CD4-positive, alpha-beta T cell treated with Interleukin-17A for 4 hours (primary cell): Measurements from ENCODE around the gene ARHGAP24.
"Not testable (repeated sequence)": the region's sequence is repeated elsewhere in the genome, so short reads cannot be mapped to it uniquely, and the experiment has no call there.

ENCODE experiments used
- DNase-seq: peaks from one replicate; pipeline ENCODE4 v3.0.0-alpha.2; 2020; ENCODE audit warnings: mixed read lengths

The ARHGAP24 gene

GRCh38 chr4:85824166-85824945 is 349.4 kb downstream of the ARHGAP24 start:
- DNase-seq = no peak

- no peak for DNase-seq
These were observed 351.2 kb downstream of the ARHGAP24 start for GRCh38 chr4:85826060-85826678.

GRCh38 chr4:85828027-85828890 is 353.3 kb downstream of the ARHGAP24 start:
- DNase-seq = no peak

GRCh38 chr4:85829276-85830051 is 354.5 kb downstream of the ARHGAP24 start:
- DNase-seq = no peak

- no peak for DNase-seq
These were observed 356.7 kb downstream of the ARHGAP24 start for GRCh38 chr4:85831647-85832046.

- no peak for DNase-seq
These were observed 358.4 kb downstream of the ARHGAP24 start for GRCh38 chr4:85833302-85833701.

GRCh38 chr4:85834934-85835333 is 360.0 kb downstream of the ARHGAP24 start:
- DNase-seq = no peak

- no peak for DNase-seq
These were observed 361.9 kb downstream of the ARHGAP24 start for GRCh38 chr4:85836588-85837438.

GRCh38 chr4:85837439-85837733 is 362.4 kb downstream of the ARHGAP24 start:
- no peak for DNase-seq

GRCh38 chr4:85839981-85840451 is 365.1 kb downstream of the ARHGAP24 start:
- not testable (repeated sequence) for DNase-seq

- DNase-seq = no peak
These were observed 367.6 kb downstream of the ARHGAP24 start for GRCh38 chr4:85842540-85842939.

GRCh38 chr4:85853740-85854139 is 378.8 kb downstream of the ARHGAP24 start:
- not testable (repeated sequence) for DNase-seq

- DNase-seq = no peak
These were observed 379.6 kb downstream of the ARHGAP24 start for GRCh38 chr4:85854546-85854945.

- DNase-seq = no peak
These were observed 385.3 kb downstream of the ARHGAP24 start for GRCh38 chr4:85860066-85860740.

GRCh38 chr4:85861064-85861765 is 386.3 kb downstream of the ARHGAP24 start:
- no peak for DNase-seq

- no peak for DNase-seq
These were observed 387.9 kb downstream of the ARHGAP24 start for GRCh38 chr4:85862896-85863295.

GRCh38 chr4:85864259-85865205 is 389.6 kb downstream of the ARHGAP24 start:
- no peak for DNase-seq

- DNase-seq = no peak
These were observed 390.3 kb downstream of the ARHGAP24 start for GRCh38 chr4:85865256-85865655.

- DNase-seq = no peak
These were observed 391.6 kb downstream of the ARHGAP24 start for GRCh38 chr4:85866508-85866907.
